HepG2 (cell line): ENCODE data around the gene ZMYND12. TPM values are rescaled to one million over a fixed set of nuclear protein-coding genes. Genes with fewer than 3 reads are reported as not detected.
A peak's percentile ranks its signal among the peaks of the same experiment; 100 is the strongest.

Experiments used
- ATF3 ChIP-seq: sonication (generic); formaldehyde crosslinking; IDR thresholded peaks from 2 replicates; pipeline ENCODE4 v1.4.0; 2020; ENCODE audit warnings: missing genetic modification reagents
- GZF1 ChIP-seq: sonication (generic); formaldehyde crosslinking; IDR thresholded peaks from 2 replicates; pipeline ENCODE4 v1.5.1; 2020; ENCODE audit warnings: mild to moderate bottlenecking, missing genetic modification reagents
- HNRNPK ChIP-seq: fragments of 200-400 bp; formaldehyde crosslinking; IDR thresholded peaks from 2 replicates; pipeline ENCODE4 v1.6.1; 2018; ENCODE audit warnings: low read length, low read depth, moderate library complexity, mild to moderate bottlenecking; ENCODE audit not compliant: poor library complexity, severe bottlenecking
- NFIC ChIP-seq: IDR thresholded peaks from 2 replicates; pipeline ENCODE4 v1.6.1; 2012; ENCODE audit warnings: mild to moderate bottlenecking, low read length, inconsistent platforms
- NONO ChIP-seq, 2 experiments: fragments of 450-650 bp in 1 of 2; sonication (generic) in 1 of 2; formaldehyde crosslinking in 1 of 2; IDR thresholded peaks in 1 of 2; conservative IDR thresholded peaks in 1 of 2; 2 replicates each; pipeline versions ENCODE4 v1.6.1 to v1.8.0; 2017 to 2022; ENCODE audit warnings: mild to moderate bottlenecking in 1 of 2, missing genetic modification reagents in 1 of 2, moderate library complexity in 1 of 2
- PRPF4 ChIP-seq: fragments of 200-400 bp; formaldehyde crosslinking; IDR thresholded peaks from 2 replicates; pipeline ENCODE4 v1.6.1; 2016; ENCODE audit warnings: low read length, low read depth; ENCODE audit not compliant: poor library complexity, severe bottlenecking
- SMYD3 ChIP-seq: sonication (generic); formaldehyde crosslinking; IDR thresholded peaks from 2 replicates; pipeline ENCODE4 v1.8.1; 2023; ENCODE audit warnings: mild to moderate bottlenecking, missing genetic modification reagents
- ZNF275 ChIP-seq: sonication (generic); formaldehyde crosslinking; IDR thresholded peaks from 2 replicates; pipeline ENCODE4 v1.8.0; 2022; ENCODE audit warnings: missing genetic modification reagents, mild to moderate bottlenecking, inconsistent platforms, borderline replicate concordance
- ZNF280D ChIP-seq: sonication (generic); formaldehyde crosslinking; IDR thresholded peaks from 2 replicates; pipeline ENCODE4 v1.5.1; 2020; ENCODE audit warnings: mild to moderate bottlenecking, missing genetic modification reagents
- ZNF674 ChIP-seq: sonication (generic); formaldehyde crosslinking; IDR thresholded peaks from 2 replicates; pipeline ENCODE4 v1.5.0; 2020; ENCODE audit warnings: low read depth, mild to moderate bottlenecking, missing genetic modification reagents
- ZNF710 ChIP-seq: sonication (generic); formaldehyde crosslinking; IDR thresholded peaks from 2 replicates; pipeline ENCODE4 v1.5.0; 2020; ENCODE audit warnings: mild to moderate bottlenecking, missing genetic modification reagents, borderline replicate concordance
- polyA plus RNA-seq, 8 experiments: library from polyadenylated mRNA; depleted of rRNA in 3 of 8; stranded (reverse) in 7 of 8; unstranded in 1 of 8; fragments of >200 nt; fragmentation: Illumina TruSeq in 4 of 8; extraction: Trizol in 4 of 8; gene quantifications; 2 replicates each; pipeline versions ENCODE4 v1.2.1 to v1.2.3, GENCODE V29; 2011 to 2016; ENCODE audit warnings: low read depth in 4 of 8, missing spikeins in 1 of 8, mixed read lengths in 1 of 8; ENCODE audit not compliant: insufficient read depth in 1 of 8
- total RNA-seq, 5 experiments: library from RNA; depleted of rRNA; stranded (reverse); fragments of >200 nt; fragmentation: Illumina TruSeq; extraction: Trizol; gene quantifications; 2 replicates each; pipeline ENCODE4 v1.2.3, GENCODE V29; 2016; ENCODE audit warnings: low read depth in 1 of 5
- TF ChIP-seq, protein P1 (sequence below): sonication (generic); formaldehyde crosslinking; IDR thresholded peaks from 2 replicates; pipeline ENCODE4 v1.4.0; 2020; ENCODE audit warnings: missing genetic modification reagents, borderline replicate concordance
- TF ChIP-seq, protein P2 (sequence below): sonication (generic); formaldehyde crosslinking; IDR thresholded peaks from 2 replicates; pipeline ENCODE4 v1.4.0; 2020; ENCODE audit warnings: missing genetic modification reagents, mild to moderate bottlenecking, borderline replicate concordance

Gene ZMYND12
- total and polyA plus RNA-seq, 2 of the 13 experiments (the other 11 are each of a cell fraction or from before 2014, with no cell fraction given) = 0.13 to 0.71 TPM

GRCh38 chr1:42456010-42456753 is at the start of gene ZMYND12, which contains the start of gene PPCS (continued):
- TF ChIP-seq NFIC (no peak; the same call in 1 of the 2 replicates), NONO (IDR thresholded peaks at IDR 0.05) (no peak), NONO (CRISPR knock-in tag; conservative IDR thresholded peaks at IDR 0.05) (0 out of 2 replicates have a peak, but pooled peaks have one; percentile 50), ATF3 (CRISPR knock-in tag) (0 out of 2 replicates have a peak, but pooled peaks have one; percentile 38), ZNF275 (CRISPR knock-in tag) (peak; percentile 91), GZF1 (CRISPR knock-in tag) (no peak), ZNF280D (CRISPR knock-in tag) (no peak), ZNF674 (CRISPR knock-in tag) (no peak), HNRNPK (no peak), SMYD3 (CRISPR knock-in tag) (no peak), ZNF710 (no peak), PRPF4 (no peak)
- TF ChIP-seq, protein P1, sequence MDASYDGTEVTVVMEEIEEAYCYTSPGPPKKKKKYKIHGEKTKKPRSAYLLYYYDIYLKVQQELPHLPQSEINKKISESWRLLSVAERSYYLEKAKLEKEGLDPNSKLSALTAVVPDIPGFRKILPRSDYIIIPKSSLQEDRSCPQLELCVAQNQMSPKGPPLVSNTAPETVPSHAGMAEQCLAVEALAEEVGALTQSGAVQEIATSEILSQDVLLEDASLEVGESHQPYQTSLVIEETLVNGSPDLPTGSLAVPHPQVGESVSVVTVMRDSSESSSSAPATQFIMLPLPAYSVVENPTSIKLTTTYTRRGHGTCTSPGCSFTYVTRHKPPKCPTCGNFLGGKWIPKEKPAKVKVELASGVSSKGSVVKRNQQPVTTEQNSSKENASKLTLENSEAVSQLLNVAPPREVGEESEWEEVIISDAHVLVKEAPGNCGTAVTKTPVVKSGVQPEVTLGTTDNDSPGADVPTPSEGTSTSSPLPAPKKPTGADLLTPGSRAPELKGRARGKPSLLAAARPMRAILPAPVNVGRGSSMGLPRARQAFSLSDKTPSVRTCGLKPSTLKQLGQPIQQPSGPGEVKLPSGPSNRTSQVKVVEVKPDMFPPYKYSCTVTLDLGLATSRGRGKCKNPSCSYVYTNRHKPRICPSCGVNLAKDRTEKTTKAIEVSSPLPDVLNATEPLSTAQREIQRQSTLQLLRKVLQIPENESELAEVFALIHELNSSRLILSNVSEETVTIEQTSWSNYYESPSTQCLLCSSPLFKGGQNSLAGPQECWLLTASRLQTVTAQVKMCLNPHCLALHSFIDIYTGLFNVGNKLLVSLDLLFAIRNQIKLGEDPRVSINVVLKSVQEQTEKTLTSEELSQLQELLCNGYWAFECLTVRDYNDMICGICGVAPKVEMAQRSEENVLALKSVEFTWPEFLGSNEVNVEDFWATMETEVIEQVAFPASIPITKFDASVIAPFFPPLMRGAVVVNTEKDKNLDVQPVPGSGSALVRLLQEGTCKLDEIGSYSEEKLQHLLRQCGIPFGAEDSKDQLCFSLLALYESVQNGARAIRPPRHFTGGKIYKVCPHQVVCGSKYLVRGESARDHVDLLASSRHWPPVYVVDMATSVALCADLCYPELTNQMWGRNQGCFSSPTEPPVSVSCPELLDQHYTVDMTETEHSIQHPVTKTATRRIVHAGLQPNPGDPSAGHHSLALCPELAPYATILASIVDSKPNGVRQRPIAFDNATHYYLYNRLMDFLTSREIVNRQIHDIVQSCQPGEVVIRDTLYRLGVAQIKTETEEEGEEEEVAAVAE (CRISPR knock-in tag) = no peak; the same call in 1 of the 2 replicates
- TF ChIP-seq, protein P2, sequence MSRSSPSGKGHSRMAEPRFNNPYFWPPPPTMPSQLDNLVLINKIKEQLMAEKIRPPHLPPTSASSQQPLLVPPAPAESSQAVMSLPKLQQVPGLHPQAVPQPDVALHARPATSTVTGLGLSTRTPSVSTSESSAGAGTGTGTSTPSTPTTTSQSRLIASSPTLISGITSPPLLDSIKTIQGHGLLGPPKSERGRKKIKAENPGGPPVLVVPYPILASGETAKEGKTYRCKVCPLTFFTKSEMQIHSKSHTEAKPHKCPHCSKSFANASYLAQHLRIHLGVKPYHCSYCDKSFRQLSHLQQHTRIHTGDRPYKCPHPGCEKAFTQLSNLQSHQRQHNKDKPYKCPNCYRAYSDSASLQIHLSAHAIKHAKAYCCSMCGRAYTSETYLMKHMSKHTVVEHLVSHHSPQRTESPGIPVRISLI (CRISPR knock-in tag) = no peak
